HS-27A (cell line): ENCODE data around the gene PCGF5.
A peak's percentile ranks its signal among the peaks of the same experiment; 100 is the strongest.
"Not testable (repeated sequence)": the region's sequence is repeated elsewhere in the genome, so short reads cannot be mapped to it uniquely, and the experiment has no call there.

Source experiments
- DNase-seq: peaks from one replicate; pipeline ENCODE4 v3.0.0-alpha.2; 2012; ENCODE audit warnings: low read depth, missing footprints

The PCGF5 gene

GRCh38 chr10:91286572-91286971, 66.1 kb downstream of the PCGF5 start:
- DNase-seq, result no peak

GRCh38 chr10:91287276-91287675, 66.8 kb downstream of the PCGF5 start:
- no peak for DNase-seq

- no peak for DNase-seq
Observed at GRCh38 chr10:91287912-91288311, 67.4 kb downstream of the PCGF5 start.

- DNase-seq, result no peak
Observed at GRCh38 chr10:91289305-91289704, 68.8 kb downstream of the PCGF5 start.

- no peak for DNase-seq
Observed at GRCh38 chr10:91290607-91291006, 70.1 kb downstream of the PCGF5 start.

- DNase-seq, result no peak
Observed at GRCh38 chr10:91294134-91294906, 73.9 kb downstream of the PCGF5 start.

GRCh38 chr10:91295346-91295745, 74.9 kb downstream of the PCGF5 start:
- DNase-seq, result no peak

GRCh38 chr10:91296471-91296870, 76.0 kb downstream of the PCGF5 start:
- peak; percentile 11 for DNase-seq

- DNase-seq, result peak; percentile 11
Observed at GRCh38 chr10:91298224-91298871, 77.9 kb downstream of the PCGF5 start.

GRCh38 chr10:91299999-91300575, 79.6 kb downstream of the PCGF5 start:
- DNase-seq, result no peak

- DNase-seq, result not testable (repeated sequence)
Observed at GRCh38 chr10:91302946-91303345, 82.5 kb downstream of the PCGF5 start.

GRCh38 chr10:91305979-91306378, 85.5 kb downstream of the PCGF5 start:
- not testable (repeated sequence) for DNase-seq

- no peak for DNase-seq
Observed at GRCh38 chr10:91307489-91307888, 87.0 kb downstream of the PCGF5 start.

GRCh38 chr10:91309711-91310110, 89.2 kb downstream of the PCGF5 start:
- DNase-seq, result no peak

GRCh38 chr10:91311601-91312381, 91.3 kb downstream of the PCGF5 start:
- no peak for DNase-seq

- DNase-seq, result no peak
Observed at GRCh38 chr10:91312382-91312733, 91.9 kb downstream of the PCGF5 start.

- no peak for DNase-seq
Observed at GRCh38 chr10:91313796-91314485, 93.5 kb downstream of the PCGF5 start.

- DNase-seq, result no peak
Observed at GRCh38 chr10:91316486-91316885, 96.0 kb downstream of the PCGF5 start.

GRCh38 chr10:91317541-91317940, 97.1 kb downstream of the PCGF5 start:
- DNase-seq, result no peak

- no peak for DNase-seq
Observed at GRCh38 chr10:91319336-91319735, 98.9 kb downstream of the PCGF5 start.

- DNase-seq, result not testable (repeated sequence)
Observed at GRCh38 chr10:91323293-91323905, 102.9 kb downstream of the PCGF5 start.
